Caco-2 (cell line): ENCODE measurements around the gene AFP. TPM values are rescaled to one million over a fixed set of nuclear protein-coding genes. Genes with fewer than 3 reads are reported as not detected.

Experiments used
- BruUV-seq: library from RNA; stranded (reverse); fragments of 400-500 nt; replicated peaks from 2 replicates; lab custom pipeline; 2021; lab: Mats Ljungman, UMichigan
- CTCF ChIA-PET: fragments of 300-600 bp; sonication (Branson Sonifier 250); formaldehyde crosslinking; loops from one replicate; lab custom pipeline; 2022; ENCODE audit warnings: antibody characterized with exemption; lab: Charles Lee
- POLR2A ChIA-PET: fragments of 300-600 bp; sonication (Branson Sonifier 250); formaldehyde crosslinking; loops from one replicate; lab custom pipeline; 2022; ENCODE audit warnings: antibody characterized with exemption; lab: Charles Lee
- DNase-seq, 2 experiments: peaks; one replicate each; pipeline versions ENCODE4 v3.0.0 to v3.0.0-alpha.2; 2020 to 2022
- H3K27me3 ChIP-seq: replicated peaks from 2 replicates; pipeline ENCODE4 v1.6.0; 2011; ENCODE audit warnings: low read length; ENCODE audit not compliant: control insufficient read depth, insufficient read depth
- H3K36me3 ChIP-seq: 2 replicates; pipeline ENCODE4 v1.5.1; 2011; ENCODE audit warnings: low read length; ENCODE audit not compliant: control insufficient read depth, insufficient read depth
- H3K4me1 ChIP-seq: fragments of 250-450 bp; sonication (Bioruptor Pico); 2 replicates; pipeline ENCODE4 v1.5.1; 2020; ENCODE audit warnings: mild to moderate bottlenecking
- H3K4me3 ChIP-seq: 2 replicates; pipeline ENCODE4 v1.5.1; 2011; ENCODE audit warnings: low read depth, mild to moderate bottlenecking, control low read depth, low read length
- H3K9me3 ChIP-seq: fragments of 250-450 bp; sonication (Bioruptor Pico); 2 replicates; pipeline ENCODE4 v1.5.1; 2020; ENCODE audit warnings: mild to moderate bottlenecking, moderate library complexity
- H3K27ac Mint-ChIP-seq: one replicate; pipeline ENCODE4 v1.8.0; 2022; ENCODE audit warnings: mixed read lengths; ENCODE audit not compliant: unreplicated experiment
- H3K27me3 Mint-ChIP-seq: one replicate; pipeline ENCODE4 v1.8.0; 2022; ENCODE audit warnings: mixed read lengths; ENCODE audit not compliant: insufficient read depth, unreplicated experiment
- H3K36me3 Mint-ChIP-seq: one replicate; pipeline ENCODE4 v1.8.0; 2022; ENCODE audit warnings: mild to moderate bottlenecking, mixed read lengths; ENCODE audit not compliant: insufficient read depth, unreplicated experiment
- H3K4me1 Mint-ChIP-seq: one replicate; pipeline ENCODE4 v1.8.0; 2022; ENCODE audit warnings: low read depth, mixed read lengths; ENCODE audit not compliant: unreplicated experiment
- H3K4me3 Mint-ChIP-seq: one replicate; pipeline ENCODE4 v1.8.0; 2022; ENCODE audit warnings: mild to moderate bottlenecking, moderate library complexity, mixed read lengths; ENCODE audit not compliant: unreplicated experiment
- H3K9me3 Mint-ChIP-seq: one replicate; pipeline ENCODE4 v1.8.0; 2022; ENCODE audit warnings: mixed read lengths; ENCODE audit not compliant: unreplicated experiment
- CTCF ChIP-seq, 2 experiments: fragments of 200-600 bp in 1 of 2; IDR thresholded peaks; 1 replicate in 1 of 2; 2 replicates in 1 of 2; pipeline versions ENCODE4 v1.5.1 to v1.8.0; 2011 to 2022; ENCODE audit warnings: antibody characterized with exemption in 1 of 2, control low read depth in 1 of 2, inconsistent platforms in 1 of 2, low read depth in 1 of 2, low read length in 1 of 2, mild to moderate bottlenecking in 1 of 2, moderate library complexity in 1 of 2; ENCODE audit not compliant: insufficient read depth in 1 of 2, severe bottlenecking in 1 of 2, unreplicated experiment in 1 of 2
- intact Hi-C: fragments of 100-400 bp; cut with micrococcal nuclease; formaldehyde crosslinking; loops from one replicate; pipeline ENCODE4 v1.10.0; 2022; ENCODE audit not compliant: unreplicated experiment
- total RNA-seq: library from RNA; stranded (reverse); gene quantifications from 2 replicates; pipeline ENCODE4 v1.2.3, GENCODE V29; 2022

AFP gene
- total RNA-seq, 1 experiment from 2014 or later: 158 TPM

- TF ChIP-seq CTCF (IDR thresholded peaks at IDR 0.05; ENCODE audit: insufficient read depth in 1 of 2, low read depth in 1 of 2, low read length in 1 of 2, severe bottlenecking in 1 of 2, unreplicated experiment in 1 of 2): no peak
- H3K27me3 Mint-ChIP-seq: no peaks in the 10 kb centered on the region
- Histone ChIP-seq H3K36me3 (no peaks in the 10 kb centered on the region), H3K27me3 (no peaks in the 10 kb centered on the region), H3K4me3 (no peak overlapping the region), H3K4me1 (no peaks in the 10 kb centered on the region), H3K9me3 (no peaks in the 10 kb centered on the region)
- ChIA-PET CTCF (no interaction called here), POLR2A (no interaction called here)
- no TSS peak for BruUV-seq
- DNase-seq: no peak
- no peak overlapping the region for H3K27ac Mint-ChIP-seq
- no peaks in the 10 kb centered on the region for H3K4me1 Mint-ChIP-seq
- intact Hi-C loops: no loop called here
- H3K9me3 Mint-ChIP-seq: no peaks in the 10 kb centered on the region
- peaks cover 4% of the 10 kb centered on the region for H3K36me3 Mint-ChIP-seq
- H3K4me3 Mint-ChIP-seq: no peak overlapping the region
Measured at GRCh38 chr4:73404457-73404856, 31.6 kb upstream of the AFP start.

- Histone ChIP-seq H3K9me3 (no peaks in the 10 kb centered on the region), H3K4me3 (no peak overlapping the region), H3K27me3 (no peaks in the 10 kb centered on the region), H3K36me3 (no peaks in the 10 kb centered on the region), H3K4me1 (no peaks in the 10 kb centered on the region)
- Mint-ChIP-seq H3K27ac (no peak overlapping the region), H3K9me3 (no peaks in the 10 kb centered on the region), H3K27me3 (no peaks in the 10 kb centered on the region), H3K4me3 (no peak overlapping the region), H3K4me1 (no peaks in the 10 kb centered on the region), H3K36me3 (peaks cover 4% of the 10 kb centered on the region)
- POLR2A ChIA-PET: no interaction called here
- DNase-seq: no peak
- CTCF ChIA-PET: no interaction called here
- TF ChIP-seq CTCF (IDR thresholded peaks at IDR 0.05; ENCODE audit: insufficient read depth in 1 of 2, low read depth in 1 of 2, low read length in 1 of 2, severe bottlenecking in 1 of 2, unreplicated experiment in 1 of 2): no peak
- BruUV-seq: no TSS peak
- intact Hi-C loops: no loop called here
Measured at GRCh38 chr4:73405138-73405537, 30.9 kb upstream of the AFP start.

GRCh38 chr4:73406548-73406875 lies 29.5 kb upstream of the AFP start:
- Mint-ChIP-seq H3K4me1 (no peaks in the 10 kb centered on the region), H3K27me3 (no peaks in the 10 kb centered on the region), H3K36me3 (peaks cover 4% of the 10 kb centered on the region), H3K4me3 (no peak overlapping the region), H3K9me3 (no peaks in the 10 kb centered on the region), H3K27ac (no peak overlapping the region)
- ChIA-PET CTCF (no interaction called here), POLR2A (no interaction called here)
- Histone ChIP-seq H3K9me3 (no peaks in the 10 kb centered on the region), H3K36me3 (no peaks in the 10 kb centered on the region), H3K4me3 (no peak overlapping the region), H3K4me1 (no peaks in the 10 kb centered on the region), H3K27me3 (no peaks in the 10 kb centered on the region)
- no TSS peak for BruUV-seq
- intact Hi-C loops: no loop called here
- DNase-seq: no peak
- TF ChIP-seq CTCF (IDR thresholded peaks at IDR 0.05; ENCODE audit: insufficient read depth in 1 of 2, low read depth in 1 of 2, low read length in 1 of 2, severe bottlenecking in 1 of 2, unreplicated experiment in 1 of 2): no peak
